ENCODE results near the gene CHRNB4. TPM values are rescaled to one million over a fixed set of nuclear protein-coding genes. Genes with fewer than 3 reads are reported as not detected.

The CHRNB4 gene
- total RNA-seq, 1 donor from 2014 or later = 3.9 TPM

DNA sequence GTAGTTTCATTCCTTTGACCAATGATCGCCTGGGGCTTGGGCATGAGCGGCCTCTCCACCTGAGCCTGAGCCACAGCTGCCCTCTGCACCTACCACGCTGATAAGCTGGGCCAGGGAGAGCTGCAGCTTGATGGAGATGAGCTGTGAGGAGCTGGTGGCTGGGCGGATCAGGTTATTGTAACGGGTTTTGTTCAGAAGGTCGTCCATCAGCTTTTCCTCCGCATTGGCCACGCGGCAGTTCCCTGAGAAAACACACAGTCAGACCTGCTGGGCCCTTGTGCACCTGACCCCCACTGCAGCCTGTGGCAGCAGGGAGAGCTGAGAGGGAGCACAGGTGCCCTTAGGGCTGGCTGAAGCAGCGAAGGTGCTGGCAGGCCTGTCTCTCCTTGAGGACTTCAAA is 5.7 kb downstream of the CHRNB4 start:
- no peaks in the 10 kb centered on the region for H3K36me3 Mint-ChIP-seq (ENCODE audit: low read depth)
- H3K27me3 Mint-ChIP-seq (ENCODE audit: low read depth) = peaks cover 39% of the 10 kb centered on the region
- peaks cover 5% of the 10 kb centered on the region for H3K4me1 Mint-ChIP-seq
- H3K27ac Mint-ChIP-seq (ENCODE audit: unreplicated experiment) = no peak overlapping the region
- H3K9me3 Mint-ChIP-seq = peaks cover 6% of the 10 kb centered on the region
- DNase-seq (ENCODE audit: low read depth, low spot score) = no peak
- no peak overlapping the region for H3K4me3 Mint-ChIP-seq
- TF ChIP-seq, protein P1, sequence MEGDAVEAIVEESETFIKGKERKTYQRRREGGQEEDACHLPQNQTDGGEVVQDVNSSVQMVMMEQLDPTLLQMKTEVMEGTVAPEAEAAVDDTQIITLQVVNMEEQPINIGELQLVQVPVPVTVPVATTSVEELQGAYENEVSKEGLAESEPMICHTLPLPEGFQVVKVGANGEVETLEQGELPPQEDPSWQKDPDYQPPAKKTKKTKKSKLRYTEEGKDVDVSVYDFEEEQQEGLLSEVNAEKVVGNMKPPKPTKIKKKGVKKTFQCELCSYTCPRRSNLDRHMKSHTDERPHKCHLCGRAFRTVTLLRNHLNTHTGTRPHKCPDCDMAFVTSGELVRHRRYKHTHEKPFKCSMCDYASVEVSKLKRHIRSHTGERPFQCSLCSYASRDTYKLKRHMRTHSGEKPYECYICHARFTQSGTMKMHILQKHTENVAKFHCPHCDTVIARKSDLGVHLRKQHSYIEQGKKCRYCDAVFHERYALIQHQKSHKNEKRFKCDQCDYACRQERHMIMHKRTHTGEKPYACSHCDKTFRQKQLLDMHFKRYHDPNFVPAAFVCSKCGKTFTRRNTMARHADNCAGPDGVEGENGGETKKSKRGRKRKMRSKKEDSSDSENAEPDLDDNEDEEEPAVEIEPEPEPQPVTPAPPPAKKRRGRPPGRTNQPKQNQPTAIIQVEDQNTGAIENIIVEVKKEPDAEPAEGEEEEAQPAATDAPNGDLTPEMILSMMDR (conservative IDR thresholded peaks at IDR 0.05) = no peak

DNA sequence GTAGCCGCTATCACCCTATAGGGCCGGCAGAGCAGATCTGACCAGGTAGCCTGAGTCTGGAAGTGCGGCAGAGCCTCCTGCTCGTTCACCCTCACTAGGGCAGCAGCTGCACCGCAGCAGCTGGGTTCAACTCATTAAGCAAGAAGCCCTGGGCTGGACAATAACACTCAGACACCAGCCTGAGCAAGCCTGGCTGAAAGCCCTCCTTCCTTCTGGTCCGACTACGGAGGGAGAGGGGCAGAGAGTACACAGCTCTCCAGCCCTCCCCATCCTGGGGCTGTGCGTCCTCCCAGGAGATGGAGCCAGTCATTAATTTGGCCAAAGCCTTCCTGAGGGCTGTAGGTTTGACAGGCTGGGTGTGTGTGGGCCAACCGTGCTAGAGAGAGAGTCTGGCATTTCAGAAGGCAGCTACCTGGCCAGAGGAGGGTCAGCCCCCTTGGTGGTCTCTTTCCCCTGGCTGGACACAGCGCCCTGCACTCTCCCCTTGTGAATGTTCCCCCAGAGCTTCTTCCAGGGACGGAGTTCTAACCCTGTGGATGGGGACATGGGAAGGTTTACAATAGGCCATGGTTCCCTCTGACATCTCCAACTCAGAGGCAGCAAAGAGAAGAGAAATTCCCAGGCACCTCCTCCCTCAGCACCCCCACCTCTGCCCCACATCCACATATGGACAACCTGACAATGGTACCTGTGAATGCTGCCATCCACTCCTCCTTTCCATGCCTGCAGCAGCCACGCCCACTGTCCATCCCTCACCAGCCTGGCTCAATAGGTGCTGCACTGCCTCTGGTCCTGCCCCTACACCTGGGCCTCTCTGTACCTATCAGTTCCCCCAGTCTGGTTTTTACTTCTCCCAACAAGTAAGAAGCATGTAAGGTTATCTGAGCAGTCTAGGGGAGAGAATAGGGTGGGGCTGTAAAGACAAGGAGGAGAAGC is 6.5 kb downstream of the CHRNB4 start:
- no peak overlapping the region for H3K4me3 Mint-ChIP-seq
- TF ChIP-seq, protein P1 (conservative IDR thresholded peaks at IDR 0.05) = no peak
- H3K4me1 Mint-ChIP-seq = peaks cover 5% of the 10 kb centered on the region
- peaks cover 38% of the 10 kb centered on the region for H3K27me3 Mint-ChIP-seq (ENCODE audit: low read depth)
- DNase-seq (ENCODE audit: low read depth, low spot score) = no peak
- H3K27ac Mint-ChIP-seq (ENCODE audit: unreplicated experiment) = no peak overlapping the region
- H3K36me3 Mint-ChIP-seq (ENCODE audit: low read depth) = no peaks in the 10 kb centered on the region
- H3K9me3 Mint-ChIP-seq = peaks cover 6% of the 10 kb centered on the region

DNA sequence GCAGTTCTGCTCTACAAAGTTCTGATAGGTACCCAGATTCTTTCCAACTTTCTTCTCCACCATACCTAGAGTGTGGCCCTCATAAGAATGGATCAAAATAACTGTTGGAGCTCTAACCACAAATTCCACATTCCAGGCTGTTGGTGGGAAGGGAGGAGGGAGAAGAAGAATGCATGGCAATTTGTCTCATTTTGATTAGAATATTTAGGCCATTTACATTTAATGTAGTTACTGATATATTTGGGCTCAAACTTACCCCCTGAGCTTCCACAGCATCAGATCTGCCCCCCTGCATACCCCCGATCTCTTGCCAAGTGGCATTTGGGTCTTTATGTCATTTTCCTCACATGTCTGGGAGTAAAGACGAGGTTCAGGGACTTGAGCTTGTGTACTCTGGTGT is 7.7 kb downstream of the CHRNB4 start:
- H3K27me3 Mint-ChIP-seq (ENCODE audit: low read depth) = peaks cover 43% of the 10 kb centered on the region

DNA sequence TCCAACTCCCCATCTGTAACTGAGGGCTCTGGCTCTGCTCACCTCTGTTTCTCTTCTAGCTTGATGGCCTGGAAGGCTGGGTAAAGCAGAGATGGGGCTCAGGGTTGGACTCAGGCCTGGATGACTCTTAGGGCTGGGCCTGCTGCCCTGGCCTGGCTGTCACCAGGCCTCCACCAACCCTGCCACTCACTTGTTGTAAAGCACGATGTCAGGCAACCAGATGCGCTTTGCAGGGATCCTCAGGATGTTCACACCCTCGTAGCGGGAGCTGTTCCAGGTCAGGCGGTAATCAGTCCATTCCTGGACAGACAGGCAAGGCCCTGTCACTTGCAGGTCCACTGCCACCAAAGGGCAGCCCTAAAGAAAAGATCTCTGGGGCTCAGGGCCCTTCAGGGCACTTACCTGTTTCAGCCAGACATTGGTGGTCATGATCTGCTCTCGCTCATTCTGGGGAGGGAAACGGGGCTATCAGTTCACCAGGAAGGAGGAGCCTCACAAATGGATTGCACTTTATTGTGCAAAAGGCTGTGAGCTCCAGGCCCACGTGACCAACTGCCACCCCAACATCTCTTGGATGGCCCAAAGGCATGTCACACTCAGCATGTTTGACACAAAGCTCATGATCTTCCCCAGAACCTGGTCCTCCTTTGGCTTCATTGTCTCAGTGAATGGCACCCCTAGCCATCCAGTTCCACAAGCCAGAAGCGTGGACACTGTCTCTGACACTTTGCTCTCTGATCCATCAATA is 9.9 kb downstream of the CHRNB4 start:
- H3K27ac Mint-ChIP-seq (ENCODE audit: unreplicated experiment) = peak overlapping the region; percentile 6
- no peak overlapping the region for H3K4me3 Mint-ChIP-seq
- TF ChIP-seq, protein P1 (conservative IDR thresholded peaks at IDR 0.05) = no peak
- no peaks in the 10 kb centered on the region for H3K36me3 Mint-ChIP-seq (ENCODE audit: low read depth)
- peaks cover 6% of the 10 kb centered on the region for H3K9me3 Mint-ChIP-seq
- peaks cover 52% of the 10 kb centered on the region for H3K27me3 Mint-ChIP-seq (ENCODE audit: low read depth)
- H3K4me1 Mint-ChIP-seq = no peaks in the 10 kb centered on the region
- DNase-seq (ENCODE audit: low read depth, low spot score) = no peak

More for the DNA sequence above, 7.7 kb downstream of the CHRNB4 start:
- DNase-seq (ENCODE audit: low read depth, low spot score) = no peak
- Mint-ChIP-seq H3K4me1 (no peaks in the 10 kb centered on the region), H3K4me3 (no peak overlapping the region), H3K9me3 (peaks cover 6% of the 10 kb centered on the region), H3K36me3 (ENCODE audit: low read depth) (no peaks in the 10 kb centered on the region), H3K27ac (ENCODE audit: unreplicated experiment) (peak overlapping the region; percentile 52)
- TF ChIP-seq, protein P1 (conservative IDR thresholded peaks at IDR 0.05) = no peak

DNA sequence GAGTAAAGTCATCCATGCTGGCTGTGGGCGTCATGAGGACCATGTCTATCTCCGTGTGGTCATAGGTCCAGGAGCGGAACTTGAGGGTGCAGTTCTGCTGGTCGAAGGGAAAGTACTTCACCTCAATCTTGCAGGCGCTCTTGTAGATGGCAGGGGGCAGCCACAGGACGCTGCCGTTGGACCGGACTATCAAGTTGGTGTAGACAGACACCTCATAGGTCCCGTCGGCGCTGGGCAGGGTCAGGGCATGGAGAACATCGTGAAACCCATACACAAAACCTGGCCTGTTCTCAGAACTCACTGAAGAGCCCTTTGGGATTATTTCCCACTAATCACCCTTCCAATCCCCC is 11.3 kb downstream of the CHRNB4 start:
- Mint-ChIP-seq H3K36me3 (ENCODE audit: low read depth) (no peaks in the 10 kb centered on the region), H3K9me3 (peaks cover 6% of the 10 kb centered on the region), H3K27me3 (ENCODE audit: low read depth) (peaks cover 50% of the 10 kb centered on the region)

More for the DNA sequence above, 11.3 kb downstream of the CHRNB4 start:
- TF ChIP-seq, protein P1 (conservative IDR thresholded peaks at IDR 0.05) = no peak
- Mint-ChIP-seq H3K4me1 (no peaks in the 10 kb centered on the region), H3K4me3 (no peak overlapping the region), H3K27ac (ENCODE audit: unreplicated experiment) (no peak overlapping the region)
- DNase-seq (ENCODE audit: low read depth, low spot score) = no peak

Measured in neural crest cell (in vitro differentiated cells).